Keratinocyte (primary cell): Measurements from ENCODE around the gene C2orf92.

Experiments used
- EZH2 ChIP-seq: IDR thresholded peaks from one replicate; pipeline ENCODE4 v1.6.1; 2012; ENCODE audit warnings: inconsistent platforms, mild to moderate bottlenecking, low read length, moderate library complexity
- TF ChIP-seq, protein P1 (sequence below), 3 experiments: IDR thresholded peaks in 1 of 3; conservative IDR thresholded peaks in 1 of 3; optimal IDR thresholded peaks in 1 of 3; 2 replicates in 2 of 3; 3 replicates in 1 of 3; pipeline versions ENCODE3 to v1.5.1; 2011; ENCODE audit warnings: low read length in 3 of 3, mild to moderate bottlenecking in 3 of 3, moderate library complexity in 2 of 3, control low read depth in 1 of 3, inconsistent platforms in 1 of 3; ENCODE audit not compliant: insufficient read depth in 2 of 3; ENCODE audit errors: extremely low read depth in 1 of 3

DNA sequence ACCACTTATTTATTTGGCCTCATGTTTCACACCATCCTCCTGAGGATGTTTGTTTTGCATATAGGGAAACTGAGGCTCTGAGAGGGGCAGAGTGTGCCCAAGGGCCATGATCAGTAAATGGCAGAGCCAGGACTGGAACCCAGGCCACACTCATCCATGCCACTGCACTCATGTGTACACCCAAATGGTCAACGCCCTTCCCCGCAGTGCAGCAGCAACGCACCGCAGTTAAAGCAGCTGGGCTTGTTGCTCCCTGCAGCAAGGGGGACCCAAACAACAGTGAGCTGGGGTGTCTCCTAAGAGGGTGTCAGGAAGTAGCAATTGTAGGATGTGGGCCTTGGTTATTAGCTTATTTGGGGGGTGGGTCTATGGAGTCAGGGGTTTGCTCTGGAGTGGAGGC is 80.5 kb downstream of the C2orf92 start:
- TF ChIP-seq, protein P1, sequence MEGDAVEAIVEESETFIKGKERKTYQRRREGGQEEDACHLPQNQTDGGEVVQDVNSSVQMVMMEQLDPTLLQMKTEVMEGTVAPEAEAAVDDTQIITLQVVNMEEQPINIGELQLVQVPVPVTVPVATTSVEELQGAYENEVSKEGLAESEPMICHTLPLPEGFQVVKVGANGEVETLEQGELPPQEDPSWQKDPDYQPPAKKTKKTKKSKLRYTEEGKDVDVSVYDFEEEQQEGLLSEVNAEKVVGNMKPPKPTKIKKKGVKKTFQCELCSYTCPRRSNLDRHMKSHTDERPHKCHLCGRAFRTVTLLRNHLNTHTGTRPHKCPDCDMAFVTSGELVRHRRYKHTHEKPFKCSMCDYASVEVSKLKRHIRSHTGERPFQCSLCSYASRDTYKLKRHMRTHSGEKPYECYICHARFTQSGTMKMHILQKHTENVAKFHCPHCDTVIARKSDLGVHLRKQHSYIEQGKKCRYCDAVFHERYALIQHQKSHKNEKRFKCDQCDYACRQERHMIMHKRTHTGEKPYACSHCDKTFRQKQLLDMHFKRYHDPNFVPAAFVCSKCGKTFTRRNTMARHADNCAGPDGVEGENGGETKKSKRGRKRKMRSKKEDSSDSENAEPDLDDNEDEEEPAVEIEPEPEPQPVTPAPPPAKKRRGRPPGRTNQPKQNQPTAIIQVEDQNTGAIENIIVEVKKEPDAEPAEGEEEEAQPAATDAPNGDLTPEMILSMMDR (optimal IDR thresholded peaks at IDR 0.05 in 1 of 3, IDR thresholded peaks at IDR 0.05 in 1 of 3, conservative IDR thresholded peaks at IDR 0.05 in 1 of 3; ENCODE audit: extremely low read depth in 1 of 3, insufficient read depth in 2 of 3, low read length in 3 of 3), result no peak
- no peak for TF ChIP-seq EZH2
